Ishikawa (cell line): ENCODE data around the gene NAPA.

ENCODE experiments used
- CEBPB ChIP-seq: IDR thresholded peaks from 2 replicates; pipeline ENCODE4 v1.6.1; 2012
- EGR1 ChIP-seq: IDR thresholded peaks from 2 replicates; pipeline ENCODE4 v1.6.1; 2012
- EP300 ChIP-seq: IDR thresholded peaks from 2 replicates; pipeline ENCODE4 v1.6.1; 2012; ENCODE audit warnings: borderline replicate concordance
- MAX ChIP-seq: IDR thresholded peaks from 2 replicates; pipeline ENCODE4 v1.6.1; 2012
- NFIC ChIP-seq: IDR thresholded peaks from 2 replicates; pipeline ENCODE4 v1.6.1; 2012
- REST ChIP-seq: IDR thresholded peaks from 2 replicates; pipeline ENCODE4 v1.6.1; 2012; ENCODE audit warnings: low read depth, mild to moderate bottlenecking
- TAF1 ChIP-seq: IDR thresholded peaks from 2 replicates; pipeline ENCODE4 v1.6.1; 2012; ENCODE audit warnings: low read depth, mild to moderate bottlenecking
- TEAD4 ChIP-seq: IDR thresholded peaks from 2 replicates; pipeline ENCODE4 v1.6.1; 2012
- YY1 ChIP-seq: IDR thresholded peaks from 2 replicates; pipeline ENCODE4 v1.6.1; 2012; ENCODE audit warnings: low read depth
- ZBTB7A ChIP-seq: IDR thresholded peaks from 2 replicates; pipeline ENCODE4 v1.6.1; 2012; ENCODE audit warnings: low read depth

- TF ChIP-seq CEBPB (no peak), YY1 (no peak), EP300 (no peak), MAX (no peak), ZBTB7A (no peak), TAF1 (no peak), TEAD4 (no peak), EGR1 (no peak), REST (no peak), NFIC (no peak)
Measured at GRCh38 chr19:47538812-47539211, 23.9 kb upstream of the NAPA start.
